ENCODE data around the gene ABHD17B. TPM values are rescaled to one million over a fixed set of nuclear protein-coding genes. Genes with fewer than 3 reads are reported as not detected.

Gene ABHD17B
- 14.8 and 20.7 TPM in 2 replicates for total RNA-seq

DNA sequence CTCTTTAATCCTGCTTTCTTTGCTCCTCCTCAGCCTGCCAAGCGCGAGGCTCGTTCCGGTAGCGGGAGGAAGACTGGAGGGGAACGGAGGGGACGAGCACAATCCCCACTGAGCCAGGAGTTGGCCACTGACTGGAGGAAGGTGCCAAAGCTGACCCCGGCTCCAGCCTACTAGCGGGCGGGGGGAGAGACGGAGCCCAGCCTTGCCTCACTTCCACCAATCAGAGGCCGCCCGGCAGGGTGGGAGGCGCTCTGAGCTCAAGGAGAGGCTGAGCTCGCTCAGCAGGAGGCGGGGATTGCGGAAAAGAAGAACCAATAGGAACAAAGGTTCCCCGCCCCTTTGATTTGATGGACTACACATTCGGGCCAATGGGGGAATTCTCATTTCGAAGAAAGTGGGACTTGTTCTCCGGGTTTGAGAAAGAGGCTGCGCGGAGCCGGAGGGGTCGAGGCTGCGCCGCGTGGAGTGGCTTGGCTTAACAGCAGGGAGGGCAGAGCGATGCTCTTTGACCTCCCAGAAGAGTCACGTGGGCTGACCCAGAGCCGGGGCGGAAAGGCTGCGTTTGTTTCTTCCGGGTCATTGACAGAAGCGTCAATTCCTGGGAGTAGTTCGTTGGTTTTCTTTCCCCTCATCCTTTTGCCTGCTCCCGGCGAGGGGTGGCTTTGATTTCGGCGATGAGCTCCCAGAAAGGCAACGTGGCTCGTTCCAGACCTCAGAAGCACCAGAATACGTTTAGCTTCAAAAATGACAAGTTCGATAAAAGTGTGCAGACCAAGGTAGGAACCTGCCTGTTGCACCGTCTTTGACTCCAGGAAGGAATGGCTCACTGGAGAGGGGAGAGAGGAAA lies at the start of gene ABHD17B, which contains the start of gene C9orf85:
TSS of gene ABHD17B (minus strand) at position 133 of the 847 bp plus-strand sequence. CDS start 36,113 bp downstream, outside the sequence.
TSS of gene C9orf85 (plus strand) at position 579 of the 847 bp plus-strand sequence. CDS start at position 675, 96 bp downstream.

Other genes with a start within 250 kb of the ABHD17B start
- gene CEMIP2, start 142.7 kb downstream of the ABHD17B start, total RNA-seq, result 40.0 and 65.6 TPM in 2 replicates
- gene C9orf85, start 446 bp upstream of the ABHD17B start, total RNA-seq, result 13.6 and 14.1 TPM in 2 replicates
- gene C9orf57, start 149.4 kb upstream of the ABHD17B start, total RNA-seq, result not detected in 2 replicates
- gene GDA, start 238.2 kb upstream of the ABHD17B start, total RNA-seq, result not detected in 2 replicates